Right ventricle myocardium superior (tissue), 1 donor: ENCODE data around the gene PIGQ. TPM values are rescaled to one million over a fixed set of nuclear protein-coding genes. Genes with fewer than 3 reads are reported as not detected.

Source experiments
- ATAC-seq: fragments of 200-7000 bp; cut with Tn5 transposase; one replicate; pipeline ENCODE4 v1.9.1; 2020; ENCODE audit warnings: mild to moderate bottlenecking; ENCODE audit not compliant: poor library complexity
- DNase-seq: peaks from one replicate; pipeline ENCODE4 v3.0.0-alpha.2; 2020
- intact Hi-C: fragments of 100-400 bp; cut with DNase I; formaldehyde crosslinking; loops from one replicate; pipeline ENCODE4 v1.11.2; 2022
- long read RNA-seq: library from polyadenylated mRNA; unstranded; transcript quantifications from one replicate; pipeline ENCODE4 v2.0.0, GENCODE V29; 2021
- total RNA-seq: library from RNA; stranded (reverse); fragmentation: NEBNext Ultra II Directional; extraction: Animal tissue kit (Norgen Biotek cat#: 25700); gene quantifications from one replicate; pipeline ENCODE4 v1.2.1, GENCODE V29; 2021
- donor health status: DM: no; HTN: yes; CAD: no; lungs with severe emphysema.

Gene PIGQ
- 18.0 TPM for total RNA-seq
- long read RNA-seq, transcript PIGQ-203 (11 exons, 3,006 nt), result major isoform, 29 of 75 reads
- long read RNA-seq, partial matches to known transcripts, result 14 of 75 reads
- long read RNA-seq, other reads (novel, unspliced or antisense), result 17 of 75 reads

DNA sequence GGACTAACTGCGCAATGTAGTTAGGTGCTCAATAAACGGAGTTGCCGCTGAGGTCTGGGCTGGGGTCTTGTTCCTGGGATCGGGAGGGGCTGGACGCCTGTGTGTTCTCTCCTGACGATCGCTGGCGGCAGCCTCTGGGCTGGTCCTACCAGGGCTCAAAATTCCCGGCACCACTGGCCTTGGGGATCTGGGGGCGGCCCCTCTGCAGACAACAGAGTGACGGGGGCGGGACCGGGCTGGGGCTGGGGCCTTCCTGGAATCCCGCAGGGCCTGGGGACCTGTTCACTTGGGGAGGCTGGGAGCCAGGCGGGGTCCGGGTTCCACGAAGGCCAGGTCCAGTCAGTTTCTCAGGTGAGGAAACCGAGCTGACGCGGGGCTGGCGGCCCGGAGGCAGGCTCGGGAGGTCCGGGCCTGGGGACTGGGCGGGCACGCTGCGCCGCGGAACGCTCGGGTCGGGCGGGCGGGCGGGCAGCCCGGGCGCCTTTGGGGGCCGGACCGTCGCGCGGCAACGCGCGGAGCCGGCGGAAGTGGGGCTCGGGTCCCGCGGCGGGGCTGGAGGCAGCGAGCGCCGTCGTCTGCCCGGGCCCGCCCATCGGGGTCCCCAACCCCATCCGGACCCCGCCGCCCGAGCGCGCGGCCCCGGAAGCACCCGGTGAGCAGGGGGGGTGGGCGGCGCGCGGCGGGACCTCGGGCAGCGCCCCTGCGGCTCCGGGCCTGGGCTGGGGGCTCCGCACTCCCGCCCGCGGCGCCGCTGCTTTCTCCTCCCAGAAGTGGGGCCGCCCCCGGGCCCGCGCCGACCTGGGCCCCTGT, at the start of gene PIGQ:
Gene PIGQ, plus strand, starts transcription at position 524 of the 810 bp plus-strand sequence. CDS start 4,107 bp downstream, outside the sequence.
- DNase-seq (peak; percentile 83), ATAC-seq (peak; percentile 66)
- intact Hi-C loops, result no loop called here

DNA sequence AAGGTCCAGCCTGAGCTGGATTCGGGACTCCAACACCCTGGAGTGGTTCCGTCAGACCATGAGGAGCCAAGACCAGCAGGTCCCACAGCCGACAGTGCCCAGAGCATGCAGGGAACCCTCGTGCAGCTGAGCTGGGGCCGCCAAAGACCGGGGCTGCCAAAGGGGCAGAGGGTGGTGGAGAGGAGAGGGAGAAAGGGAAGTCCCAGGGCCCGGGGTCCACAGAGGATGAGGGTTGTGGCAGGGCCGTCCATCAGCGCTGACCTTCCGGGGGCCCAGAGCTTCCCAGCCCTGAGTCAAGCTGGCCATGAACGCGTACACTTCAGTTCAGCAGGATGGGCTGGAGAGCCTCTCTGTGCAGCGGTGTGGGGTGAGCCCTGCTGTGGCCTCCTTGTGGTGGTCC, 48.9 kb upstream of the PIGQ start:
- intact Hi-C loops, result loop anchor here (10.0 kb wide), 1 partner anchor 96 kb away; the partner anchor contains the start of gene RAB11FIP3
- no peak for DNase-seq
- ATAC-seq, result no peak

DNA sequence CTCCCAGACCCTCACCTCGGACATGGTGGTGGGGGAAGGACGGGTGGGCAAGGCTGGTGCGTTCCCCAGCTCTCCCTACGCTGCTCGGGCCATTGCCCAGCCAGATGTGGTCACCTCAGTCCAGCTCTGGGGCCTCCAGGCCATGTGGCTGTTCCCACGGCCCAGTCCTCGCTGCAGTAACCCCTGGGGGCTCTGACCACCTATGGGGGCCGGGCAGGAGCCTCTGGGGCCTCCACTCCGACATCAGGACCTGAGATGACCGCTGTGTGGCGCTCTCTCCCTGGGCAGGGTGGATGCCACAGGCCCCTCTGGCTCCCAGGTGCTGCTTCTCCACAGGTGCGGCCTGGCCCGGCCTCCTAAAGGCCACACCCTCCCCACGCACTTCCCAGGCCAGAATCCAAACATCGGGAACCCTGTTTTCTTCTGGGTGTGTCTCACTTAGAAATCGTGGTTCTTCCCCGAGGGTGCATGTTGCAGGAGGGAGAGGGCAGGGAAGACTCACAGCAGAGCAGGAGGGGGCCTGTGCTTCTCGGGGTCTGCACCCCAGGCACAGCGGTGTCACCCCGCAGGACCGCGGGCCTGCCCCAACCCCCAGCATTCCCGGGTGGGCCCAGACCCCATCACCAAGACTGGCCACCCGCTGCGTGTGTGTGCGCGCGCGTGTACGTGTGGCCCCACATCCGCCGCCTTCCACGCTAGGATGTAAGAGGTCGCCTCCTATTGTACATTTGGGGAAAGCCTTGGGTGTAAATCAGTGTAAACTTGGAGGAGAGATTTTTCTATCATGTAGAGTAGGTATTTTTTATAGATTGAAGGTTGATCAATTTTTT, 48.2 kb upstream of the PIGQ start:
- no peak for ATAC-seq
- intact Hi-C loops, result loop anchor here (10.0 kb wide), 1 partner anchor 97 kb away; the partner anchor contains the start of gene RAB11FIP3
- DNase-seq, result no peak

DNA sequence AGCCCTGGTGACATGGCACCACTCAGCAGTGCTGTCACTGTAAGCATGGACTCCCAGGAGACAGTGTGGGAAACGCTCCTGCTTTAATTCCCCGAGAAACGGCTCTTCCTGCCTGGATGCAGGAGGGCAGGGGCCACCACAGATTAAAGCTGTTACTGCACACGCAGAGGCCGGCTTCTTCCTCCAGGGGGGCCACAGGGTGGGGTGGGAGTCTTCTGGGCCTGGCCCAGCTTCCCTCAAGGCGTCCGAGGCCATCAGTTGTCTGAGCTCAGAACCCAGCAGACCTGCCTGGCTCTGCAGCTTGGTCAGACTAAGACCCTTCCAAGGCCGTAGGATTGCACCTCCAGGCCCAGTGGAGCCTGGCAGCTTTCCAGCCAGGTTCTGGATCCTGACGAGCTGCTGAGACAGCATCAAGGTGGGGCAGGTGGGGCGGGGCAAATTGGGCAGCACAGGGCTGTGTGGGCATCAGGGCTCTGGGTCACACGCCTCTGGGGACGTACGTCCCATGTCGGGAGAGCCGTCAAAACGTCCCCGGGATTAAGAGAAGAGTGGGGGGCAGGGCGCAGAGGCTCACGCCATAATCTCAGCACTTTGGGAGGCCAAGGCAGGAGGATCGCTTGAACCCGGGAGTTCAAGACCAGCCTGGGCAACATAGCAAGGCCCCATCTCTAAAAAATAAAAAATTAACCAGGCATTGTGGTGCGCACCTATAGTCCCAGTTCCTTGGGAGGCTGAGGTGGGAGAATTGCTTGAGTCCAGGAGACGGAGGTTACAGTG, 47.3 kb upstream of the PIGQ start:
- ATAC-seq (no peak), DNase-seq (no peak)
- intact Hi-C loops, result loop anchor here (10.0 kb wide), 1 partner anchor 98 kb away; the partner anchor contains the start of gene RAB11FIP3

DNA sequence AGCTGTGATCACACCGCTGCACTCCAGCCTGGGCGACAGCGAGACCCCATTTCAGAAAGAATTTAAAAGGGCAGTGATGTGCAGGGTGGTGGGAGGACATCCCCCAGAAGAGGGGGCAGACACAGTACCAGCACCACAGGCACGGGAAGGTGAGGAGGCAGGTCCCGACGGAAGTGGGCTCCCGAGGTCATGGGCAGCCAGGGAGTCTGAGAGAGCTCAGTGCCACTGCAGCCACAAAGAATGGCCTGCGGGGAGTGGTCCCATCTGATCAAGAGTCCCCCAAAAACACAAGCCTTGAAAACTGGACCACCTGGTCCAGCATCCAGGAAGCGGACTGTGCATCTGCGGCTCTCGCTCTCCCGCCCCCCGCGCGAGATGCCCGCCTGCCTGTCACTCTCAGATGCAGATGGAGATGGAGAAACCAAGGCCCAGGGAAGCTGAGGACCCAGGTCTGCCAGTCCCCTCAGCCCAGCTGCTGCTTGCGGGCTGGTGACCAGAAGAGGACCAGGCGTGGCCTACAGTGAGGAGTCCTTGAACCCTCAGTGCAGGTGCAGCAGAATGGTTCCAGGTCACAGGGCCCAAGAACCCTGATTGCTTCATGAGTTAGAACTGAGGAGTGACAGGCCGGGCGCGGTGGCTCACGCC, 46.5 kb upstream of the PIGQ start:
- no peak for DNase-seq
- intact Hi-C loops, result loop anchor here (10.0 kb wide), 1 partner anchor 98 kb away; the partner anchor contains the start of gene RAB11FIP3
- ATAC-seq, result no peak

DNA sequence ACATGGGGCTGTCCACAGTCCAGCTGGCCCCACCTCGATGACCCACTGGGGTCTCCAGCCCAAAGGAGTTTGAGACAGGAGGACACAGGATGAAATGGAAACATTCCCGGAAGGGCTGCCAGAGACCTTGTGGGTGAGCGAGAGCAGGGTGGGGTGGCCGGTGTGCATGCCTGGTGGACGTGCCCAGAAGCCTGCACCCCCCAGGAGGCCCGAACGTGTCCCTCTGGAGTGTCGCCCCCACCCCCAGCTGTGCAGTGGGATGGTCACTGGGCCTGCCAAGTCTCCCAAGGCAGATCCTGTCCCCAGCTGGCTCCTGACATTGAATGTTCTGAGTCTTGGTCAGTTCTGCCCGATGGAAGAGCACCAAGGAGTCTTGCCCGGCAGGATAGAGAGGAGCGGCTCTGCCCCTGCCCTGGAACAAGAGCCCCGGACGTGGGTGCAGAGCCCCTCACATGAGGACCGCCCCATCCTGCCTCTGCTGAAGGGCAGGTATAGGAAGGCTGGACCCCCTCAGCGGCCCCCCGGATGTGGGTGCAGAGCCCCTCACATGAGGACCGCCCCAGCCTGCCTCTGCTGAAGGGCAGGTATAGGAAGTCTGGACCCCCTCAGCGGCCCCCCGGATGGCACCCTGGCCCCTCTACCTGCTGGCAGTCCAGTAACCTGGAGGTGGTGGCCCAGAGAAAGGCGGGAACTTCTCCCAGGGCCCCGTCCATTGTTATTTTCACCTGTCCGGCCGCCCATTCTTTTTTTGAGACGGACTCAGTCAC, 45.3 kb upstream of the PIGQ start:
- ATAC-seq (no peak), DNase-seq (no peak)
- intact Hi-C loops, result loop anchor here (10.0 kb wide), 1 partner anchor 100 kb away; the partner anchor contains the start of gene RAB11FIP3

DNA sequence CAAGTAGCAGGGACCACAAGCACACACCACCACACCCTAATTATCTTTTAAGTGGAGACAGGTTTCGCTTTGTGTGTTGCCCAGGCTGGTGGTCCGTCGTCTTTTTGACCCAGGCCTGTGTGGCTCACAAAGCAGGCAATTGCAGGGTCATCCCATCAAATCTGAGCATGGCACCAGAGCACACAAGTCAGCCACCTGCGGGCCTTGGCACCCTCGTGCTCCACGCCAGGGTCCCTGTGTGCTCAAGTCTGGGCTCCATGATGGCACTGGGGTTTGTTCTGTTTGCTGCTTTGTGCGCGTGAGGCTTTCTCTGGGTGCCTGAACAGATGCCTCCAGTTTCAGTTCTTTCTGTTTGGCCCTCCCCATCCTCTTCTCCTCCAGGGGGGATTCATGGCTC, 44.6 kb upstream of the PIGQ start:
- DNase-seq (no peak), ATAC-seq (no peak)
- intact Hi-C loops, result loop anchor here (10.0 kb wide), 1 partner anchor 100 kb away; the partner anchor contains the start of gene RAB11FIP3

DNA sequence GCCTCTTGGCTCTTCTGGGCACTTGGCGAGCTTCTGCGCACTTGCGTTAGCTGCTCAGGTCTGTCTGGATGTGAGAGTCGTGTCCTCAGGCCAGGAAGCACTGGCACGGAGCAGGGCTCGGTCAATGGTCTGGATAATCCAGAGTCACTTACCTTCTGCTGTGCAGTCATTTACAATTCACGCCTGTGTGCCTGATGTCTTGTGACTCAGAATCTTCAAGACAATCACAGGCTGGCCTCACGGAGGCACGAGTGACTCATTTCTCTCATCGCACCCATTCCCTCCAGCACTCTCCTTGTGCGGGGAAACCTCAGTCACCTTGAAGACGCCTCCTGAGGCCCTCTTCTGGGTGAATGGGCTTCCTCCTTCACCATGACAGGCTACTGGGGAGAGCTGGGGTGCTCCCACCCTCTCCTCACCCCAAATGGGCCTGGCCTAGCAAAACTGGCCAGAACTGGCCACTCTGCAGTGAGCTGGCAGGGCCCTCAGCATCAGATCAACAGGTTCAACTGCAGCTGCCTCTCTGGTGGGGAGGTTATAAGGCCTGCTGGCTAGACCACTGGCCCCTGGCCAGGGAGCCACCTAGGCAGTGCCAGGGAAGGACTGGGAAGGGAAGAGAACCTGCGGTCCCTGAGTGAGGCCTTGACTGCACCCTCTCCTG, 44.1 kb upstream of the PIGQ start:
- DNase-seq (no peak), ATAC-seq (no peak)
- intact Hi-C loops, result loop anchor here (10.0 kb wide), 1 partner anchor 101 kb away; the partner anchor contains the start of gene RAB11FIP3

DNA sequence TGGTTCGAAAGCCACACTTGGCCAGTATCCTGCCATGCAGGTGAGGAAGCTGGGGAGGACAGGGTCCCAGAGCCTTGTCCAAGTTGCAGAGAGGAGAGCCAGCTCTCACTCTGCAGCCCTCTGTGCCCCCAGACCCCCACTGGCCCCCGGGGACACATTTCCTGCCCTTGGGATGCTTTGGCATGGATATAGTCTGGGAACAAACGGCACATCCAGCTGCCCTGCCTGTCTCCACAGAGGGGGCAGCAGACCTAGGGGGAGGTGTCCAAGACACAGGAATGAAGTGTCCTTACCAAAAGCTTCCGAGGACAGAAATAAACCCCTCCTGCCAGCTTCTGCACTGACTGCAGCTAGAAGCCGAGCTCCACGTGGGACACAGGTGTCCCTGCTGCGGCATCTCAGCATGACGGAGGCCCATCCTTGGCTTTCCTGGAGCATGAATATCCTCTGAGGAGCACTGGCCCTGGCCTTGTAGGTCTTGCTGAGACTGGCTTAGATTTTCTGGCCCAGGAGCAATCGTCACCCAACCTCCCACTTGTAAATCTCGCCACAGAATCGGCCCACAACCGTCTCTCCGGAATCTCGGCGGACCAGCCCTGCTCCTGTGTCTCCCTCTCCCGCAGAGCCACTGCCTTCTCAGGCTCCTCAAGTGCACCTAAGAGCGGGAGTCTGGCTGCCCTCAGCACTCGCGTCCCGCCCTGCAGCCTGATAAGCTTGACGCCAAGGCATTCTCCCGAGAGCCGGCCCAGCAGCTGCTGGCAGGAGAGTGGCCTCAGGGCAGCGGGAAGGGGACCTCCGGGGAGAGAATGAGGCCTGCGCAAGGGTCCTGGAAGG, 43.4 kb upstream of the PIGQ start:
- intact Hi-C loops, result loop anchor here (10.0 kb wide), 1 partner anchor 102 kb away; the partner anchor contains the start of gene RAB11FIP3
- DNase-seq, result peak; percentile 76
- ATAC-seq, result peak; percentile 45

DNA sequence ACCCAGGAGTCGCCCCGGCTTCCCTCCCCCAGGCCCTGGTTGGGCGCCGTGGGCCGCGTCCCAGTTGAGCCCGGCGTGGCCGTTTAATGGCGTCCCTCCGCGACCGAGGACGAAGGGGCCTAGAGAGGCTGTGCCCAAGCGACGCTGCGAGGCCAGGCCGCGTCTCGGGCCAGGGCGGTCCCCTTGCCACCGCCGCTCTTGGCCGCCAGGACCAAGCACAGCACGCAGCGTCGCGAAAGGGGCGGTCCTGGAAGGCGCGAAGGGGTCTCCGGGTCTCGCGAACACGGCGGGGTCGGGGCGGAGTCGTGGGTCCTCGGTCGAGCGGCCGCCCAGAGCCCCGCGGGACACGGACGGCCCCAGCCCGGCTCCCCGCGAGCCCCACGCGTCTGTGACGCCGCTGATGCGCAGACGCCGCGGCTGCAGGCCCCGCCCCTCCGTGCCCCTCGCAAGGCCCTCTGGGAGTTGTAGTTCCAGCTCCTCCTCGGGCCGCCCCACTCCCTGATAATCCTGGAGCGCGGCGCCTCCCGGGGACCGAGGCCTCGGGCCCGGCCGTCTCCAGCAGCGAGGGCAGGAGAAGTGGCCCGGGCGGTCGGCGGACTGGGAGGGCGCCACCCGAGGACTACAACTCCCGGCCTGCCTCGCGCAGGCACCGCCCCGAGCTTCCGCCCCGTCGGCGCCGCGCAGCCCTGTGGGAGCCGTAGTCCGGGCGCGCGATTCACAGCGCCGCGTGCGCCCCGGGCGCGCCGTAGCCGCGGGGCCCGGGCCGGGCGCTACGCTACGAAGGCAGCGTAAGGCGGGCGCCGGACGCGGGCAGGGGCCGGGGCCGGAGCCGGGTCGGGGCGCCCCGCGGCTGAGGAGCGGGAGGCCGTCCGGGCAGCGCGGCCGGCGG, 42.5 kb upstream of the PIGQ start, which contains the start of gene CAPN15:
Gene CAPN15, plus strand, starts transcription at position 698 of the 889 bp plus-strand sequence. CDS start 19,127 bp downstream, outside the sequence.
- intact Hi-C loops, result loop anchor here (10.0 kb wide), 1 partner anchor 102 kb away; the partner anchor contains the start of gene RAB11FIP3
- ATAC-seq (peak; percentile 93), DNase-seq (peak; percentile 92)

DNA sequence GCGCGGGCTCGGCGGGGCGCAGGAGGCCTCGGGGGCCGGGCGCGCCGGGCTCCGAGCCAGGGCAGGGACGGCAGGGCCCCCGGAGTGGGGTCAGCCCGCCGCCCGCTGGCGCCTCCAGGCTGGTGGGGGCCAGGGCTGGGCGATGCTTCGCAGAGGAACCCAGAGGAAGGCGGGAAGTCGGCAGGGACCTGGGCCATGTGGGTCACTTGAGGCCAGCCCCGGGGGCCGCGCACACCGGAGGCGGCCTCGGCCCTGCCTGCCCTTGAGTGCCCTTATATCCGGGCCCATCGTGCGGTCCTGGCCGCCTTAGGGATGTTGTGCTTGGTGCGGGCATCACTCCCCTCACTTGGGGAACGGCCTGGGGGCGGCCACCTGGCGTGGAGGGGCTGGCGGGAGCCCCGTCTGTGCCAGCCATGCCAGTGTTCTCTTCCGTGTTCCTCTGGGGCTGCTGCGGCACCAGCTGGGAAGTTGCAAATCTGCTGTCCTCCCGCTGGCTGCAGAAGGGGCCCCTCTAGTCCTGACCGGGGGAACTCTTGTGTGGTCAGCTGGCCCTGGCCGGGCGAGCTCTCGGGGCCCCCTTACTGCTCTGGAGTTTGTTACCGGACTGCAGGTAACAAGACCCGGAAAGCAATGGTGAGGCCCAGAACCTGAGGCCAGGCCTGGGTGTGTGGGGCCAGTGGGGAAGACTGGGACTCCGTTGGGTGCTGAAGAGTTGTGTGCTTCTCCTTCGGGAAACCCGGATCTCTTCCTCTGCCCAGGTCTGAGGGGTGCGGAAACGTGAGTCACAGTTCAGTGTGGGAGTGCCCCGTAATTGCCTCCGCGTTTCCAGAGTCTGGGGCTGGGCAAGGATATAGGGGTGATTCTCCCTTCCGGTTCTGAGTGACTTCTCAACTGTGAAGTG, 41.4 kb upstream of the PIGQ start:
- intact Hi-C loops, result loop anchor here (10.0 kb wide), 1 partner anchor 104 kb away; the partner anchor contains the start of gene RAB11FIP3

DNA sequence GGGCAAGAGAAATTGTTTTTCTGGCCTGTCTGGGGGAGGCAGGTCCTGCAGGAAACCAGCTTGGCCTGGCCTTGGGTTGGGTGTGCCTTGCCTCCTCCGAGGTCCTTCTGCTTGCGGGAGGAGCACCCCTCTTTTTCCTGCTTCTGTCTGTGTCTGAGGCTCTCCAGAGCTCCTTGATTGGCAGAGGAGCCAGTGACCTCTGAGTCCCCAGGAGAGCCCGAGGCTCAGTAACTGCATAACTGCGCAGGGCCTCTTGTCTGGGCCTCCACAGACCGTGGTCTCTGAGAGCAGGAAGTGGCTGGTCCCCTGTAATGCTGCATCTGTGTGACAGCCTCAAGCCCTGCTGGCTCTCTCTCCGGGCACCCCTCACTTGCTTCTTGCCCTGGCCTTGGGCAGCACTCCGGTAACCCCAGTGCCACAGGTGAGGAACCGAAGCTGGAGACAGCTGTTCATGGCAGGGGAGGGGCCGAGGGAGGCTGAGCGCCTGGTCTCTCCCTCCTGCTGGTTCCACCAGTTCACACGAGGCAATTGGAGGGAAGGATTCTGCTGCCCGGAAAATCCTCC, 40.7 kb upstream of the PIGQ start:
- DNase-seq (no peak), ATAC-seq (no peak)
- intact Hi-C loops, result loop anchor here (10.0 kb wide), 1 partner anchor 104 kb away; the partner anchor contains the start of gene RAB11FIP3

More for the DNA sequence above, 41.4 kb upstream of the PIGQ start:
- DNase-seq (peak; percentile 60), ATAC-seq (no peak)
